ENCODE data around the gene PPT2.
A peak's percentile ranks its signal among the peaks of the same experiment; 100 is the strongest.
"Not testable (repeated sequence)": the region's sequence is repeated elsewhere in the genome, so short reads cannot be mapped to it uniquely, and the experiment has no call there.

PPT2 gene

DNA sequence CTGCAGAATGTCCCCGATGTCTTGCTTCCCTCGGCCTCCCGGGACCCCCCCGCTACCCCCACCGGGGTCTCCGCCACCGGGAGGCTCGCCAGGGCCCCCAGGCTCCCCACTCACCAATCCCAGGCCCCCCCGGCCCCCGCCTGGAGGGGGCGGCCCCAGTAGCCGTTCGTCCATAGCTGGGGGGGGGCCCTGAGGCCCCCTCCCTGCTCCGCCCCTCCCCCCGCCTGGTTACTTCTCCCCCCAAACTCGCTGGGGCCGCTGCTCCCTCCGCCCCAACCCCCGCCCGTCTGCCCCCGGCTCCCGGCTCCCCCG, 35.8 kb downstream of the PPT2 start:
- peak; percentile 24 for DNase-seq (ENCODE audit: low spot score)

DNA sequence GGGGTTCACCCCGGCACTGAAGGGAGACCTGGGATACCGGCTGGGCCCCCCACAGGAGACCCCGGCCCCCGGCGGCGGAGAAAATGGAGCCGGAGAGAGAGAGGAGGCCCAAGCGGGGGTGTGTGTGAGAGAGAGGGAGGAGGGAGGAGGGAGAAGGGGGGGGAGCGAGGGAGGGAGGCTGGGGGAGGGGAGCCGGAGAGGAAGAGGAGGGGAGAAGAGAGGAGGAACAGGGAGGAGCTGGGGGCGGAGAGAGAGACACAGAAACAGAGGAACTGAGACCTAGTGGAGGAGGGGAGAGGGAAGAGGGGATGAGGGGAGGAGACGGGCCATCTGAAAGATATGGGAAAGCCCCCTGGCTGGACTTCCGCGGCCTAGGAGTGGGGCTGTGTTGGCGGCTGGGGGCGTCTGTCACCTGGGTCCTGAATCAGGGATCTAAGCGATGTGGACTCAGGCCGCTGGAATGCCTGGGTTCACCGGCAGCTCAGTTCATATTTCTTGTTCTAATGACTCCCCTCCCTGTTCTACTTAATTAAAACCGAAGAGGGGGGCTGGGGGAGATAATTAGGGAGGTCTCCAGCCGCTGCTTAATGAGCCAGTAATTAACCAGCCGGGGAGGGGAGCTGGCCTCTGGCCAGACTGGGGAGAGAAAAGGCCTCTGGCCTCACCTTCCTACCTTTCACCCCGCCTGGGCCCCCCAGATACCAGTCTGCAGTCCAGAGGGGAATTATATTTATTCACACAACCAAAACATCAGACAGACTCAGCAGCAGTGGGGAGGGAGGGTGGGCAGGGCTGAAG, 36.3 kb downstream of the PPT2 start, which contains the start of gene PBX2:
Gene PBX2, minus strand, starts transcription at position 149 of the 798 bp plus-strand sequence. CDS start 287 bp downstream, outside the sequence.
- DNase-seq (ENCODE audit: low spot score): peak; percentile 86

DNA sequence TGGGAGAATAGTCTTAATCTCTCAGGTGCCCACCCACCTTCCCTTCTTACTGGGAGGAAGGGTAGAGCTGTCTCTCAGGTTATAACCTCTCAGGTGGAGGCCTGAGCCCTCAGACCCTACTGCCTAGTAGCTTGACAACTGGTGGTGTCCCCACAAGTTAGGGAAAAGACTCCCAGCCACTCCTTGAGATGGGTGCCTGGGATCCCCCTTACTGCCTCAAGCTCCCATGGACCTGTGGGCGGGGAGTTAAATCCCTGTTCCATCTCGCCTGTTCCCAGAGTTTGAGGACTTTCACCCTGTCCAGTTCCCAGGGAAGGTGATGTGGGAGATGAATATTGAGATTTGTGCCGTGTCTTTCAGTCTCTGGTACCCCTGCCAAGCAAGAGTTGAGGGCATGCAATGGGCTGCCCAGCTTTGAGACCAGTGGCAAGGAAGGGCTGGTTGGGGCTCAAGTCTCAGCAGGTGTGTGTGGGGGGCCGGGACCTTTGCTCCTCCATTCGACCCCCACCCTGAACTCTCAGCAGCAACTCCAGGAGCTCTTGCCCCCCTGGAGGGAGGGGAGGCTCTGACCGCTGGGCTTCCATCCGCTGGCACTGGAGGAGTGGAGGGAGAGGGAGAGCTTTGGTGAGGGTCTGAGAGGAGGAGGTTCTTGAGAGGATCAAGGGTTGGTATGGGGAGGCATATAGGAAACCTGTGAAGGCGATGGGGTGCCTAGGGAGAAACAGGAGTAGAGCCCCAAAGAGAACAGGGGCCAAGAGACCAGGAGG, 37.2 kb downstream of the PPT2 start:
- no peak for DNase-seq (ENCODE audit: low spot score)

DNA sequence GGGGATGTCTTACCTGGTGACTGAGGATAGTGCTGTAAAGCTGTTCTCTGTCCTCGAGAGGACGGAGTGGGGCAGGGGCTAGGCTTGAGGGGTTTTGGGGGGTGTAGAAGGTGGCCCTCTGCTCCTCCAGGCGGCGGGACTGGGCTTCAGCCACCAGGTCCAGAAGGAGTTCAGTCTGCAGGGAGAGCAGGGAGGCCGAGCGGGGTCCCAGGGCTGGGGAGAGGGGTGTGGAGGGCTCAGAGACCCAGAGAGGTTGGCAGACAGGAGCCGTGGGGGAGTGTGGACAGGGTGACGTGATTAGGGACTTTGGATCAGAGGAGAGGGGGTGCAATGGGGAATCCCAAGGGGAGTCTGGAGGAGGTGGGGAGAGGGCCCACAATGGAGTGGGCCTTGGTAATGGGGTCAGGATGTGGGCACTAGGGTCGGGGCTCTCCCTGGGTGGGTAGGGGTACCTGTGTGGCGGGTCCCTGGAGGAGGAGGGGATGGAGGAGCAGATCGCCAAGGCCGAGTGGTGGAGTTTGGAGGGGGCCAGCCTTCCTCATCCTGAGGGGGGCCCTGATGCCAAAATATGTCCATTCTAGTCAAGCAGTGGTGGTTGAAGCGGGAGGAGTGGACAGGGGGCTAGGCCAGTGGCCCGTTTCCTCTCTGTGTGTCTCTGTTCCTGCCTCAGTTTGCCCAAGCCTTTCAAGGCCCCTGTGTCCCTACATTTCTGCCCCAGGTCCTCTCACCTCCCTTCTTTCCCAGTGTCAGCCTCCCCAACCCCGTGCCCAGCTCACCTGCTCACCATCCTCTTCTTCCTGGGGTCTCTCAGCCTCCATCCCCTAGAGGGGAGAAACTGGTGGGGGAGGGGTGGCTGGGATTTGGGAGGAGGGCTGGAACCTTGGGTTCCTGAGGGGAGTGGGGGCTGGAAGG, 38.0 kb downstream of the PPT2 start:
- DNase-seq (ENCODE audit: low spot score): no peak

DNA sequence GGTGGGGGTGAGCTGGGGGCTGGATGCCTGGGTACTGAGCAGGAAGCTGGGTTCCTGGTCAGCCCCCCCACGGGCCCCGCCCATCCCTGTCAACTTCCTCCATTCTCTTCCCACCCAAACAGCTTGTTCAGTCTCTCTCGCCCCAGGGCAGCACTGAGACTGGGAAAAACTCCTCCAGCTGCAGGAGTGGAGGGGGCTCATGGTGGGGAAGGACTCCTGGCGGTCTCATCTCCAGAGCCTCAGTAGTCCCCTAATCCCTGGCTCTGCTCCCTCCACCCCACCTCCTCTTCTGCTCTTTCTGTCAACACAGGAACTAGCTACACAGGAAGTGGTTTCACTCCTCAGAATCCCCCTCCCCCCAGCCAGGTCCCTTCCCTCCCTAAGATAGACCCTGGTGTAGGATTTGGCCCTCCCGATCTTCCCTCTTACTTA, 38.7 kb downstream of the PPT2 start, which contains the start of gene GPSM3:
Gene GPSM3, minus strand, starts transcription at position 36 of the 432 bp plus-strand sequence. CDS start 130 bp downstream, outside the sequence.
- DNase-seq (ENCODE audit: low spot score): peak; percentile 47

DNA sequence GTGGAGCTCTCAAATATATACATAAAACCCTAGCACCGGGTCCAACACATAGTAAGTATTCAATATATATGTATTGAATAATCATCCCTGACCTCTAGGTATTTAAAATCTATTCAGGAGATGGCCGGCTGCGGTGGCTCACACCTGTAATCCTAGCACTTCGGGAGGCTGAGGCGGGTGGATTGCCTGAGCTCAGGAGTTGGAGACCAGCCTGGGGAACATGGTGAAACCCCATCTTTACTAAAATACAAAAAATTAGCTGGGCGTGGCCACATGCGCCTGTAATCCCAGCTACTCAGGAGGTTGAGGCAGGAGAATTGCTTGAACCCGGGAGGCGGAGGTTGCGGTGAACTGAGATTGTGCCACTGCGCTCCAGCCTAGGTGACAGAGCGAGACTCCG, 39.2 kb downstream of the PPT2 start:
- DNase-seq (ENCODE audit: low spot score): not testable (repeated sequence)

DNA sequence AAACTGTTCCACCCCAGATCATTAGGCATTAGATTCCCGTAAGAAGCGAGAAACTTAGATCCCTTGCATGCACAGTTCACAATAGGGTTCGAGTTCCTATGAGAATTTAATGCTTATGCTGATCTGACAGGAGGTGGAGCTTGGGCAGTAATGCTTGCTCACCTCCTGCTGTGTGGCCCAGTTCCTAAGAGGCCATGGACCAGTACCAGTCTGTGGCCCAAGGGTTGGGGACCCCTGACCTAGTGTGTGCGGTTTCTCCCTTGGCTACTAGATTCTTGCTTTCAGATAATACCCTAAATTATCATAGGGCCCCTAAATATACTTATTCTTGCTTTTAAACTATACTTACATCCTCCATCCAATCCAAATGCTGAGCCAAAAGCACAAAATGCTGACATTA, 40.4 kb downstream of the PPT2 start:
- DNase-seq (ENCODE audit: low spot score): no peak

DNA sequence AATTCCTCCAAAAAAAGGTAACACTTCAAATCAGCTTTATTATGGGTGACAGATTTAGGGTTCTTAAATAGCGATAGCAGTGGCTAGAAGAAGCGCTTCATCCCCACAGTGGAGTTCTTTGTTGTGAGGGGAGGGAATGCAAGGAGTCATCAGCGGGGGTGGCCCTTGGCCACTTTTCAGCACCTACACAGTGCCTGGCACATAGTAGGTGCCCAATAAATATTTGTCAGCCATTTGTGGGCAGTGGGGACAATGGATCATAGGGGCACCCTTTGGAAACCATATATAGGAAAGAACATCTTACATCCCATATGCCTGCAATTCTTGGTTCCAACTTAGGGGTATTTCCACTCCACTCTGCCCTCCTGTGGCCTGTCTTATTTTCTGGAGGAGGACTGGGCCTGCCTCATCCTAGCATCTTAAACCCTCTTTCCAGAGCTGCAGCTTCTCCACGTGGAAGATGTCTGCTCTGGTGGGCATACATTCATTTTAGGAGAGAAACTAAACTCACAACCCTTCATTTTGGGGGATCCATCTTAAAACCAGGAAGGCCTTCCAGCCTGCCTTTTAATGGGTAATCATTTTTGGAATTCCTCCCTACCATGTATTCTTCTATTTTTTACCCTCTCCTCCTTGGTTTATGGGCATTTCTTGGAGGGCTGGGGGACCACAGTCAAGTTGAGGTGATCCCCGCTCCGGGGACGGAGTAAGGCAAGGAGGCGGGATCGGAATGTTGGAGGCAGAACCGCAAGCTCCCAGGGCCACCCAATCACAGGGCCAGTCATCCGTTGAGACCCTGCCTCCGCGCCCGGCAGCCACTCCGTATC, 41.1 kb downstream of the PPT2 start:
- peak; percentile 50 for DNase-seq (ENCODE audit: low spot score)

DNA sequence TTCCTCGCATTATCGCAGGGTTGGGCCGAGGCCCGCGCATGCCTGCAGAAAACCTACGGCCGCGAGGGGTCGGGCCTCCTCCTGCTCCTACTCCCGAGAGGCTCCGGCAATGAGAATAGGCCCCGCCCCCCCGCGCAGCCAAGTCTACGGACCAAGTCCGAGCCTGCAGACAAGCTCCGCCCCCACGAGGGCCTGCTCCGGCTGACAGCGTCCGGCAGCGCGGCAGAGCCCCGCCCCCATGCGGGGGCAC, 41.6 kb downstream of the PPT2 start:
- peak; percentile 98 for DNase-seq (ENCODE audit: low spot score)

DNA sequence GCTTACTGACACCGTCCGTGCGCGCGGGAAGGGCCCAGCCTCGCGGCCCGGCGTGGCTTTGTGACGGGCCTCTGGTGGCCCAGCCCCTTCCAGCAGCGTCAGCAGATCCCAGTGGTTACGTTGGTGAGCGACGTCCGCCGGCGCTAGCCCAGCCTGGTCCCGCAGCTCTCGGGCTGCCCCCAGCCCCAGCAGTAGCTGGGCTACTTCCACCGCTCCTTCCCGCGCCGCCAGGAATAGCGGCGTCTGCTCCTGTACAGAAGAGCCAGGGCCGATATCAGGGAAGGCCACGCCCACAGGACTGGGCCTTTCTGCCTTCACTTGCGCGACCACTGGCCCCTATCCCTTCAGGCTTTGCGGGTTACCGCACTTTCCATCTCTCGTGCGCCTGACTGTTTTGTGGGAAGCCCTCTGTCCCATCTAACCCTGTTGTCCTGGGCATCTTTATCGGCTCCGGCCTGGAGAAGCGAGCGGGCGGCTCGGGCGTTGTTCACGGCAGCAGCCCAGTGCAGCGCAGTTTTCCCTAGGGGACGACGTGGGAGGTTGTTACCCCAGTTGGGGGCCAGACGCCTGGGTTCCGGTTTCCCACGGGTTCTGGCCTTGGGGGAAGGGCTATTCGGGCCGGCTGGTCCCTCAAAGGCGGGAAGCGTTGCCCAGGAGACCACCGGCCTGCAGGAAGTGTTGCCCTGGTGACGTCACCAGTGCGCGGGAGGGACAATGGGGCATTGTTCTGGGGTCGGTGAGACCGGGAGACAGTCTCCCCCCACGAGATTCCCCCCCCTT, 42.2 kb downstream of the PPT2 start:
- peak; percentile 76 for DNase-seq (ENCODE audit: low spot score)

DNA sequence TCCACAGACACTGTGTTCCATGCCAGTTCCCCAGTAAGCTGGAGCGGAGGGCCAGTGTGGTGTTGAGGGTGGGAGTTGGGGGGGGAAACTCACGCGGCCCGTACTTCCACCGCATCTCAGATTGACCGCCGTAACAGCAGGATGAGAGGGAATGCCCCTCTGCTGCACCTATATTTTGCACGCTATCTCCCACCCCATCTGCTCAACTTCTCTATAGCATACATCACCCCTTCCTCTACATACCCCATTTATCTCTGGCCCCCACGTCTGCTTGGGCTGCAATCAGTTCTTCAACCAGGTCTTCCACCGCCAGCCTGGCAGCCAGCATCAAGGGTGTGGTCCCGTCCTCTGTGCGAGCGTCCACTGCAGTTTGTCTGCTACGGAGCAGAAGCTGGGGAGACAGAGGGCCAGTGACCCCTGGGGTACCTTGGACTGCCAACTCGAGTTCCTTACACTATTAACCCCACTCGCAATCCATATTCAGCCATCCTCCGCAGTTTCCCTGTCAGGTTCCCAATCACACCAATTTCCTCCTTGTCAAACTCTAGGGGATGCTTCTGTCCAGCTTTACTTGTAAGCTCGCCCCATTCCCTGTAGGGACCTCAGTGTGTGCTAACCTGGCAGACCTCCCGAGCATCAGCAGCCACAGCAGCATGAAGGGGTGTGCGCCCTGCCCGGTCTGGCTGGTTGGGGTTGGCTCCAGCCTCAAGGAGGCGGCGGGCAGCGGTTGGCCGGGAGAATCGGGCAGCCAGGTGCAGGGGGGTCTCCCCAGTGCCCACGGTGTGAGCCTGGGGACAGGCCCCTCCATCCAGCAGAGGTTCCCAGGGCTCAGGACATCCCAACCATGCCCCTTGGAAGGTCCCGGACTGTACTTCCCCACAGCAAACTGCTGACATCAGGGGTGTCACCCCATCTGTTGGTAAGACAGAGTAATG, 43.0 kb downstream of the PPT2 start:
- no peak for DNase-seq (ENCODE audit: low spot score)

DNA sequence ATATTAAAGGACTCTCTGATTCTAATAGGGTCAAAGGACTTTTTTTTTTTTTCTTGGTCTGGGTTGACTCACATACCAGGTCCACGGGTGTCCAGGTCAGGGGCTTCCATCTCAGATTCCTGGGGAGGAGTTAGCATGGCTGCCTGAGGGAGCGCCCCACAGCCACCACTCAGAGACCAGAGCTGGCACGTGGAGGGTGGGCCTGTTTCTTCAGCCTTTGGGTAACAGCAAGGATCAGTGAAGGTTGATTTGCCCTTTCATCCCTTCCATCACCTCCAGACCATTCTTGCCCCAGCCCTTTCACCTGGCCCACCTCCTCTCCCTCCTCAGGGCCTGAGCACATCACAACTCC, 44.4 kb downstream of the PPT2 start:
- DNase-seq (ENCODE audit: low spot score): no peak

DNA sequence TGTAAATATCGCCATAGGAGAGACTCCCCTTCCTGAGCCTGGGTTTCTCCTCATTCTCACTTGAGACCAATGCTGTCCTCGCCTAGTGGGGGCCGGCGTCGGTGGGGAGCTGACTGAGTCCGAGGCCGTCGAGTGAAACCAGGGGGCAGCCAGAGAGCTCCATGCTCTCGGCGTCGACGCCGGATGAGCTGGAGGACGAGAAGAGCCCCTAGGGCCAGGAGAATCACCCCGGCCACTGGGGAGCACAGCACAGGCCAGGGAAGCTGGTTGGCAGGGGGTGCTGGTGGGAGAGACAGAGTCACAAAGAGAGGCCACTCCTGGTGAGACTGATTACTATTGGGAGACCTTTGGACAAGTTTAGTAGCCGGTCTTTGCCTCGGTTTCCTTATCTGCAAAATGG, 44.9 kb downstream of the PPT2 start:
- DNase-seq (ENCODE audit: low spot score): no peak

DNA sequence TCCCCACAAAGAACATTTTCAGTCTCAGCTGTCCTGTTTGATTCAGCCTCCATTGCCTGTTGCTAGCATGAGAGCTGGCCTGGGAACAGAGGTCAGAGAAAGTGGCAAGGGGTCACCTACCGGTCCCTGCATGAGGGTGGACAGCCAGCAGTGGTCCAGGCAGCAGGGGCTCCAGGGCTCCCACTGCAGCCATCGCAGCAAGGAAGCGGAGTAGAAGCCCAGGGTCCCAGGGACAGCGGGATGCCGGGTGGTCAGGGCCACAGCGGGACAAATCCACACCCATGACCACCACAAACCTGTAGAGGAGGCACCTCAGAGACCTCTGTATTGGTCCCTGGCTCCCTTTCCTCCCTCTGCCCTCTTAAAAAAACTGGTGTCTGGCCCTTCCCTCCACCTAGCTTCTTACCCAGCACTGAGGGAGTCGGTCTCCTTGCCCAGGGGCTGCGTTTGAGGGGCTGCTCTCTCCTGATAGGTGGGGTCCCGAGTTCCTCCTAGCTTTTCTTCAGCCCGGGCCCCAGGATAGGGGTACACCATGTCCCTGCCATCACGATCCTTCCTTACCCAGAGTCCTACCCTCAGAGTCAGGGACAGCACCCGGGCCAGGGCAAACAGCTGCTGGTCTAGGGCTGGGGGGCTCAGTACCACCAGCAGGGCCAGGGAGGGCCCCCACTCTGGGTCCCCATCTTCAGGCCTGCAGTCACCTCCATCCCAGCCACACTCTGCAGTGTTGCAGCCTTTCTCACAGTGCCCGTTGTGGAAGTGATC, 47.0 kb downstream of the PPT2 start:
- DNase-seq (ENCODE audit: low spot score): no peak

DNA sequence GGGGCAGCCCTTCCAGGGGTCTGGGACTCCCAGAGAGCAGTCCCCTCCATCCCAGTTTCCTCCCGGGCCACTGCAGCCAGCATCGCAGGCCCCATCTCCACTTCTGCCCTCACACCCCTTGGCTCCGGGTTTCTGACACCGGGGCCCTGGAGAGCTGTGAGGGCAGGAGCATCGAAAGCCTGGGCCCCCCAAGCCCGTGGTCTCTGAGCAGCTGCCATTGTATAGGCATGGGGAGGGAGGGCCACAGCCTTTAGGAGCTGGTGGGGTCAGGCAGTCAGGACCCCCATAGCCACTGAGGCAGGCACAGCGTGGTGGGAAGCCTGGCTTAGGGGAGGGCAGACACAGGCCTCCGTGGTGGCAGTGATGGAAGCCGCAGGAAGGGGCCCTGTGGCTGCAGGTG, 48.2 kb downstream of the PPT2 start:
- DNase-seq (ENCODE audit: low spot score): no peak

DNA sequence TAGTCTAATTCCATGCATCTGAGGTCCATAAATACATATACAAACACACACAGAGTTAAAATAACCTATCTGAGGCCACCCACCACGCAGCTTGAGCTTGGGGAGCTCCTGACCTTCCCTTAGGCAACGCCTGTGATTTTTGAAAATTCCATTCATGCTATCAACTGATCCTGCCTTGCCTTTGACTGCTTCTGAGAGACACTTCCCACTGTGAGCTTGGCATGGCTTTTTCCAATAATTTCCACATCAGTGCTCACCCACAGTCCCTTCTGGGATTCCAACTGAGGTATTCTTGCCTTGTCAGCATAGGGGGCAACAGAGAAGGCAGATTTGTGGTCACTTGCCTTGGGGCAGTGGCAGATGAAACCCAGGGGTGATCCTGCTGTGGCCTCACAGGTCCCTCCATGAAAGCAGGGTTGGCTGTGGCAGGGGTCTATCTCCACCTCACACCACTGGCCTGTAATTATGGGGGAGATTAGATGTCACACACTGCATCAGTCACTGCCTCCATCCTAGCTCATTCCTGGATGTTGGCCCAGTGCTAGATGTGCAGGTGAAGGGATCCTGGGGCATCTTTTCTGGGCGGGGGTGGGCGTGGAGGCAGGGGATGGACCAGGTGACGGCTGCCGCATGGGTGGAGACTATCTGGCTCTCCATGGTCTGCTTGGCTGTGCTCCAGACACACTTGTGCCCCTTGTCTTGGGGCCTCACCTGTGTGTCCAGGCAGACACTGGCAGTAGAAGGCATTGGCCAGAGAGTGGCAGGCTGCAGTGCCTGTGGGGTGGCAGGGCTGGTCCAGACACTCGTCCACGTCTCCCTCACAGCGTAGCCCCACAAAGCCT, 49.7 kb downstream of the PPT2 start:
- DNase-seq (ENCODE audit: low spot score): no peak

DNA sequence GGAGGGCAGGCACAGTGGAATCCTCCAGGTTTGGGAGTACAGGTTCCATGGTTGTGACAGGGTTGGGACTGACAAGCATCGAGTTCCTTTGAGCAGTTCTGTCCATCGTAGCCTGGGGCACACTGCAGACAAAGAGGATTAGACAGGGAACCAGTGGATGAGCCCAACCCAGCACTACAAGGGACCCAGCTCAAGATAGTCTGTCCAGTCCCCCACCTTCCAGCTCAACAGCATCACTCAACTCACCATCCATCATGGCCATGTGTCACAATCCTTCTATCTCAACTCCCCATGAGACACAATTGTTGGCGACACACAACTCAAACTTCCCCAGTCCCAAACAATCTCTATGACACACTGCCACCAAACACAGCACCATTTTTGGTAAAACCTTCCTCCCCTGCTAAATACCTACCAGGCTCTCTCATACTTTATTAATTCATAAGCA, 50.4 kb downstream of the PPT2 start:
- no peak for DNase-seq (ENCODE audit: low spot score)

DNA sequence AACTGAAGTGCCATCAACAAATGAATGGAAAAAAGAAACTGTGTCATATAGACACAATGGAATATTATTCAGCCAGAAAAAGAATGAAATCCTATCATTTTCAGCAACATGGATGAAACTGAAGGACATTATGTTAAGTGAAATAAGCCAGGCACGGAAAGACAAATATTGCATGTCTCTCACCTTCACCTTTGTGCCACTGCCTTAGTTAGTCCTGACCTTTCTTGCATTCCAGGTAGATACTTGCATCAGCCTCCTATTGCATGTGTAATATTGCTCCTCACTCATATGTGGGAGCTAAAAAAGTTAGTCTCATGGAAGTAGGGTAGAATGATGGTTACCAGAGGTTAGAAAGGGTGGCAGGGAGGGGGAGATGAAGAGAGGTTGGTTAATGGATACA, 55.1 kb downstream of the PPT2 start:
- DNase-seq (ENCODE audit: low spot score): no peak

All from GM03348 (cell line).